CD4-positive, CD25-positive, alpha-beta regulatory T cell (primary cell): ENCODE results near the gene TBX18. TPM values are rescaled to one million over a fixed set of nuclear protein-coding genes. Genes with fewer than 3 reads are reported as not detected.

ENCODE experiments used
- ATAC-seq, 2 donors: fragments of 150-1000 bp; cut with Tn5 transposase; one replicate each; pipeline ENCODE4 v1.10.0; 2021; ENCODE audit warnings: low read depth in 2 of 2, moderate number of reproducible peaks in 2 of 2, moderate library complexity in 1 of 2
- DNase-seq, 3 donors: peaks; one replicate each; pipeline versions ENCODE4 v3.0.0 to v3.0.0-alpha.2; 2012 to 2022; ENCODE audit warnings: mixed read lengths in 1 of 3
- H3K27ac ChIP-seq: one replicate; pipeline ENCODE4 v1.7.0; 2013; ENCODE audit warnings: mild to moderate bottlenecking, low read length; ENCODE audit not compliant: insufficient read depth, poor library complexity, severe bottlenecking
- H3K27me3 ChIP-seq: one replicate; pipeline ENCODE4 v1.7.0; 2013; ENCODE audit warnings: low read length; ENCODE audit not compliant: control insufficient read depth, insufficient read depth
- H3K36me3 ChIP-seq: one replicate; pipeline ENCODE4 v1.7.0; 2013; ENCODE audit warnings: mild to moderate bottlenecking, low read length, moderate library complexity; ENCODE audit not compliant: control insufficient read depth, insufficient read depth
- H3K4me1 ChIP-seq: 2 replicates; pipeline ENCODE4 v1.7.0; 2013; ENCODE audit warnings: mild to moderate bottlenecking, low read length; ENCODE audit not compliant: insufficient read depth, control insufficient read depth, poor library complexity, severe bottlenecking
- H3K4me3 ChIP-seq: one replicate; pipeline ENCODE4 v1.7.0; 2013; ENCODE audit warnings: low read depth, mild to moderate bottlenecking, low read length, moderate library complexity
- H3K9me3 ChIP-seq, 2 experiments: 1 replicate in 1 of 2; 2 replicates in 1 of 2; pipeline ENCODE4 v1.7.0; 2013; ENCODE audit warnings: low read length in 2 of 2, mild to moderate bottlenecking in 1 of 2, moderate library complexity in 1 of 2; ENCODE audit not compliant: control insufficient read depth in 2 of 2
- H3K27ac Mint-ChIP-seq, 3 donors: one replicate each; pipeline ENCODE4 v1.8.0; 2020 to 2022; ENCODE audit warnings: mild to moderate bottlenecking in 3 of 3, mixed read lengths in 3 of 3, moderate library complexity in 2 of 3
- H3K27me3 Mint-ChIP-seq: one replicate; pipeline ENCODE4 v1.8.0; 2022; ENCODE audit warnings: mild to moderate bottlenecking, mixed read lengths
- H3K36me3 Mint-ChIP-seq: one replicate; pipeline ENCODE4 v1.8.0; 2020; ENCODE audit warnings: mixed read lengths
- H3K4me1 Mint-ChIP-seq, 4 donors: one replicate each; pipeline ENCODE4 v1.8.0; 2020 to 2022; ENCODE audit warnings: mixed read lengths in 4 of 4, mild to moderate bottlenecking in 1 of 4
- H3K4me3 Mint-ChIP-seq, 4 donors: one replicate each; pipeline ENCODE4 v1.8.0; 2020 to 2022; ENCODE audit warnings: mild to moderate bottlenecking in 4 of 4, mixed read lengths in 4 of 4, moderate library complexity in 3 of 4
- H3K9me3 Mint-ChIP-seq, 7 donors: one replicate each; pipeline ENCODE4 v1.8.0; 2020 to 2022; ENCODE audit warnings: mixed read lengths in 7 of 7, mild to moderate bottlenecking in 3 of 7, moderate library complexity in 2 of 7
- polyA plus RNA-seq, 4 donors: library from polyadenylated mRNA; unstranded; fragments of 300-500 nt; fragmentation: Illumina TruSeq; gene quantifications; one replicate each; pipeline ENCODE4 v1.2.3, GENCODE V29; 2021
- total RNA-seq: library from RNA; stranded (reverse); gene quantifications from one replicate; pipeline ENCODE4 v1.2.3, GENCODE V29; 2022

TBX18 gene
- total RNA-seq (not detected), polyA plus RNA-seq (not detected)

DNA sequence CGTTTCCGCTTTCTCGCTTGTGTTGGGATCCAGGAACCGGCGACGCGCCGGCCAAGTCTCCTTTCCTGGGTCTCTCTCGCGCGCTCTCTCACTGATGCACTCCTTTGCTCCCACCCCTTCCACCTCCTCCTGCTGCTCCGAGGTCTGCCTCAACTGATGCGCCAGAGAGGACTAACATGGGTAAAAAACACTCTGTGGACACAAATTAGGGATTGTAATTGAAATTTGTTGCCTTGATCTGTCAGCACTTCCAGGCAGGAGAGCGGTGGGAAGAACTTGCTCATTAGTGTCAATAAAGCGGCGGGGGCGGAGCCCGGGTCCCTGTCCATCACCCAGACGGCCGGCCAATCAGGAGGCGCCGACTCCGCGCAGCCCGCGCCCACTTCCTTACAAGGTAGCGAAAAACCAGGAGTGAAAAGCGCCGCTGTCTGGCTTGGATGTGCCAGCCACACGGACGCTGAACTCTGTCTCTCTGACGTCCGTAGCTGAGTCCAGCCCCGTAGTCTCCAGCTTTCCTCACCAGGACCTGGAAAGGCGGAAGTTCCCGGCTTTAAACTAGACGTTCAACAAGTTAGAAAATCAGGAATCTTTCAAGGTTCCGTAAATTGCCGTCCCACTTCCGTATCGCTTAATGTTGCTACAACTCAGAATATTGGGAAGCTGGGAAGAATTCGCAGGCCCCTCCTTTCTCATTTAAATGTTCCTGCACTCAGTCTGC is at the start of gene TBX18:
TSS of gene TBX18 (minus strand) at position 267 of the 718 bp plus-strand sequence. CDS start 417 bp downstream, outside the sequence.
- no peak within 1 kb of the TSS for H3K27ac Mint-ChIP-seq
- Histone ChIP-seq H3K27ac (no peak within 1 kb of the TSS), H3K4me3 (no peak within 1 kb of the TSS), H3K9me3 (no peaks in the 10 kb centered on the region), H3K4me1 (peaks cover 8% of the 10 kb centered on the region), H3K36me3 (no peaks in the 10 kb centered on the region), H3K27me3 (peaks cover 25% of the 10 kb centered on the region)
- peak in 1 of 3 donors; percentile 37 for DNase-seq
- peak within 1 kb of the TSS in 3 of 4 donors; percentile 50 to 88 (median 57) for H3K4me3 Mint-ChIP-seq
- H3K27me3 Mint-ChIP-seq, result peaks cover 68% of the 10 kb centered on the region
- H3K4me1 Mint-ChIP-seq, result peaks cover 0 to 8% (median 2%) of the 10 kb centered on the region in 4 donors
- no peak for ATAC-seq
- no peaks in the 10 kb centered on the region for H3K36me3 Mint-ChIP-seq
- peaks cover 0 to 7% (median 2%) of the 10 kb centered on the region in 7 donors for H3K9me3 Mint-ChIP-seq

DNA sequence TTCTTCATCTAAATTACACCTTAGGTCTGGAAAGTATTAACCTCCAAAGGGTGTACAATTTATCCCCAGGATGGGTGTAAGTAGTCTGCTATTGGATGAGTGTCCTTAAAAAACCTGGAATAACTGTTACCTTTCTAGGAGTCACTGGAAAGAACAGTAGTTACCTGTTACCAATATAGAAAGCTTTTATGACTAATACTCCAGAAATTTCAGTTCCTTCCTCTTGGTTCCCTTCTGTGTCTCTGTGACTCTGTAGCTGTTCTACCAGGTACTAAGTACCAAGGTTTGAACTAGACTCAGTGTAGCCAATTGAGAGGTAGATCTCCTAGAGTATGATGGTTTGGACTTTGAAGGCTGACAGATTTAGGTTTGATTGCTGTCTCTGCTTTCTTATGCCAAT is 47.0 kb upstream of the TBX18 start:
- H3K27ac Mint-ChIP-seq, result no peak overlapping the region
- H3K9me3 Mint-ChIP-seq, result peaks cover 0 to 5% (median 0%) of the 10 kb centered on the region in 7 donors
- H3K4me3 Mint-ChIP-seq, result no peak overlapping the region
- no peak for ATAC-seq
- H3K27ac ChIP-seq, result no peak overlapping the region
- no peaks in the 10 kb centered on the region for H3K27me3 ChIP-seq
- no peaks in the 10 kb centered on the region for H3K36me3 ChIP-seq
- no peaks in the 10 kb centered on the region for H3K4me1 Mint-ChIP-seq
- no peaks in the 10 kb centered on the region for H3K9me3 ChIP-seq
- H3K36me3 Mint-ChIP-seq, result no peaks in the 10 kb centered on the region
- no peaks in the 10 kb centered on the region for H3K27me3 Mint-ChIP-seq
- no peak overlapping the region for H3K4me3 ChIP-seq
- H3K4me1 ChIP-seq, result no peaks in the 10 kb centered on the region
- DNase-seq, result no peak

DNA sequence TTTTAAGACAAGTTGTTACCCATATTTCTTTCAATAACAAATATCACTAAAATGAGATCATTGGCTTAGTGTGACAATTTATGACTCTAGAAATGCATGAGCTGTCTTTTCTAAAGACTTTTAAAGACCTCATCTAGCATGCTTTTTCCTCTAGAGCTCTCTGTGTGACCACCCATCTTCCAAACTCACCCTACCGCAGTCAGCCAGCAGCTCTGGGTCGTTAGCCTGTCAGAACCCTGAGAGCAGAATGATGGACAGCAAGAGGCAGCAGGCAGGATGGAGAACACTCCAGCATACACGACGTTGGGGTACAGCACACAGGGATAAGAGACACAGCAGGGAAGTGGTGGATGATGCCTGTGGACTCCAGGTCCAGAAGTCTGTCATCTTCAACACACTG is 45.1 kb upstream of the TBX18 start:
- Histone ChIP-seq H3K4me3 (no peak overlapping the region), H3K36me3 (no peaks in the 10 kb centered on the region), H3K27me3 (no peaks in the 10 kb centered on the region), H3K27ac (no peak overlapping the region), H3K4me1 (no peaks in the 10 kb centered on the region), H3K9me3 (no peaks in the 10 kb centered on the region)
- Mint-ChIP-seq H3K4me1 (no peaks in the 10 kb centered on the region), H3K9me3 (peaks cover 0 to 4% (median 0%) of the 10 kb centered on the region in 7 donors), H3K27ac (no peak overlapping the region), H3K36me3 (no peaks in the 10 kb centered on the region), H3K4me3 (no peak overlapping the region), H3K27me3 (no peaks in the 10 kb centered on the region)
- ATAC-seq (no peak), DNase-seq (no peak)

DNA sequence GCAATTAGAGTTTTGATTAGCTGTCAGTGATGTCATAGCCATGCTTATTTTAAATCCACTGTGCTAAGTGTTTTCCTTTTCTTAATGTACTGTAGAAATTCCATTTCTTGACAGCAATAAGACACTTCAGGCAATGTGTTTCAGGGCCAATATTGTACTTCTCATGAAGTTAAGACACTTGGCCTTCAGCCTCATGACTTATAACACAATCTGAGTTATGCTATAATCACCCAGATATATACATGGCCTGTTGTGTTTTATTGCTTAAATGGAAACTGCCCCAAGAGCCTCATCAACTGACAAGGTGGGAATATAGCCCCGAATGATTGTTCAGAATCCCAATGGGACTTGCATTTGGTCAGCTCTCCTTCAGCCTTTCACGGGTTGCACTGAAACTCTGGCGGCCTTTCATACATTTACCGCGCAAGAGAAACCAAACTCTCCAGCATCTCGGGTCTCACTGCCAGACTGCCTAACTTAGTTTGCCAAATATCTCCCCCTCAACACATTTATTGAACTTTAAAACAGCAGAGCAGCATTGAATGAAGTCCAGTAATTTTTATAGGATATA is 44.2 kb upstream of the TBX18 start:
- H3K4me3 Mint-ChIP-seq, result no peak overlapping the region
- Histone ChIP-seq H3K27me3 (no peaks in the 10 kb centered on the region), H3K36me3 (no peaks in the 10 kb centered on the region), H3K4me3 (no peak overlapping the region), H3K27ac (no peak overlapping the region), H3K9me3 (no peaks in the 10 kb centered on the region), H3K4me1 (no peaks in the 10 kb centered on the region)
- no peak overlapping the region for H3K27ac Mint-ChIP-seq
- ATAC-seq, result no peak
- H3K36me3 Mint-ChIP-seq, result no peaks in the 10 kb centered on the region
- H3K4me1 Mint-ChIP-seq, result no peaks in the 10 kb centered on the region
- no peak for DNase-seq
- H3K27me3 Mint-ChIP-seq, result no peaks in the 10 kb centered on the region
- H3K9me3 Mint-ChIP-seq, result peaks cover 0 to 4% (median 0%) of the 10 kb centered on the region in 7 donors

DNA sequence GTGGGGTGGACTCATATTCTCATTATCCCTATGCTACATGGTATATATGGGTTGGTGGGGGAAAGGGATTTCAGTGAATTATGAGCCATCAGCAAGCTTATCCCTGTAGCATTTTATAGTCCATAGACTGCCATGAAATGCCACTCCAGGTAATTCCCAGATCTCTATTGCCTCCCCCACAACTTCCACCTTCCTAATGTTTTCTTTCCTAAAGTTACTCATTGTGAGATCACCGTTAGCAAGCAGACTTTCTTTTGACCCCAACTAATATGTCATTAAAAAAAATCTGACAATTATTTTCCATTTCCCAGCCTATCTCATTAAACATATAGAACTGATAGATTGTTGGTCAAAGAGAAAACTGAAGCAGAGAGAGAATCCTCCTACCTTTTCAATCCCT is 40.7 kb upstream of the TBX18 start:
- no peak for ATAC-seq
- H3K27ac Mint-ChIP-seq, result no peak overlapping the region
- no peak overlapping the region for H3K4me3 Mint-ChIP-seq

DNA sequence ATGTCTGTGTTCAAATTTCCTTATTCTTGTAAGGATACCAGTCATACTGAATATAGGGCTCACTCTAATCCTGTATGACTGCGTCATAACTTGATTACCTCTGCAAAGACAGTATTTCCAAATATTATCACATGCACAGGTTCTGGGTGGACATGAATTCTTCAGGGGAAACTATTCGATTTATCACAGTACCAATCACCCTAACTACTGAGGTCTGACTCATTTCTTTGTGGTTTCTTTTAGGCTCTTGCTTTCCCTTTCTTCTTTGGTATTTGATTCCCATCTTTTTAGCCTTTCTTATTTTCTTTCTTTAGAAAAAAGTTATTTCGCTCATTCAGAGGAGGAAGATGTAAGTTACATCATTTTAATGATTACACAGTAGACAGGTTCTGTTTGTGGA is 40.3 kb upstream of the TBX18 start:
- Histone ChIP-seq H3K36me3 (no peaks in the 10 kb centered on the region), H3K9me3 (no peaks in the 10 kb centered on the region), H3K27me3 (no peaks in the 10 kb centered on the region), H3K4me1 (no peaks in the 10 kb centered on the region), H3K27ac (no peak overlapping the region), H3K4me3 (no peak overlapping the region)
- ATAC-seq (no peak), DNase-seq (no peak)
- no peak overlapping the region for H3K4me3 Mint-ChIP-seq
- no peak overlapping the region for H3K27ac Mint-ChIP-seq
- H3K9me3 Mint-ChIP-seq, result peaks cover 0 to 4% (median 0%) of the 10 kb centered on the region in 7 donors
- no peaks in the 10 kb centered on the region for H3K4me1 Mint-ChIP-seq
- no peaks in the 10 kb centered on the region for H3K36me3 Mint-ChIP-seq
- no peaks in the 10 kb centered on the region for H3K27me3 Mint-ChIP-seq

More for the DNA sequence above, 40.7 kb upstream of the TBX18 start:
- H3K27ac ChIP-seq, result no peak overlapping the region
- Mint-ChIP-seq H3K9me3 (peaks cover 0 to 4% (median 0%) of the 10 kb centered on the region in 7 donors), H3K36me3 (no peaks in the 10 kb centered on the region), H3K27me3 (no peaks in the 10 kb centered on the region), H3K4me1 (no peaks in the 10 kb centered on the region)
- H3K4me3 ChIP-seq, result no peak overlapping the region
- no peaks in the 10 kb centered on the region for H3K9me3 ChIP-seq
- no peaks in the 10 kb centered on the region for H3K4me1 ChIP-seq
- H3K27me3 ChIP-seq, result no peaks in the 10 kb centered on the region
- DNase-seq, result no peak
- no peaks in the 10 kb centered on the region for H3K36me3 ChIP-seq

DNA sequence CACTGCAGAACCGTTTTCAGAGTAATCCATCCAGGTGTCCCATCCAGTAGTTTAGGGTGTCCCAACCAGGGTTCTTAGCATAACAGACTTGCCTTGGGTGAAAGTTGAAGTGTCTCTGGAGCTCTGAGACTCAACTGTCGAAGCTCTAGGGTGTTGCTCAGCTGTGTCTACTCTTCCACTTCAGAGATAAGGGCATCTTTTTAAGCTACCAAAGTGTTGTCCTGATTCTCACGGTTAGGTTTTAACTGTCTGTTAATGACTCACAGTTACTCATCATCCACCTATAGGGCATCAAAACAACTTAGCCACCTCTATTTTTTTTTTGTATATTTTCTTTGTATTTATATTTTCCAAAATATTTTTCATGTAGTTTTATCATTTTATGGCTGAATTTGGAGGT is 36.9 kb upstream of the TBX18 start:
- Mint-ChIP-seq H3K27ac (no peak overlapping the region), H3K36me3 (no peaks in the 10 kb centered on the region), H3K9me3 (peaks cover 0 to 8% (median 4%) of the 10 kb centered on the region in 7 donors), H3K4me3 (no peak overlapping the region), H3K4me1 (no peaks in the 10 kb centered on the region), H3K27me3 (no peaks in the 10 kb centered on the region)
- H3K27me3 ChIP-seq, result no peaks in the 10 kb centered on the region
- H3K4me3 ChIP-seq, result no peak overlapping the region
- ATAC-seq, result no peak
- DNase-seq, result no peak
- H3K9me3 ChIP-seq, result no peaks in the 10 kb centered on the region
- H3K36me3 ChIP-seq, result no peaks in the 10 kb centered on the region
- H3K4me1 ChIP-seq, result no peaks in the 10 kb centered on the region
- H3K27ac ChIP-seq, result no peak overlapping the region

DNA sequence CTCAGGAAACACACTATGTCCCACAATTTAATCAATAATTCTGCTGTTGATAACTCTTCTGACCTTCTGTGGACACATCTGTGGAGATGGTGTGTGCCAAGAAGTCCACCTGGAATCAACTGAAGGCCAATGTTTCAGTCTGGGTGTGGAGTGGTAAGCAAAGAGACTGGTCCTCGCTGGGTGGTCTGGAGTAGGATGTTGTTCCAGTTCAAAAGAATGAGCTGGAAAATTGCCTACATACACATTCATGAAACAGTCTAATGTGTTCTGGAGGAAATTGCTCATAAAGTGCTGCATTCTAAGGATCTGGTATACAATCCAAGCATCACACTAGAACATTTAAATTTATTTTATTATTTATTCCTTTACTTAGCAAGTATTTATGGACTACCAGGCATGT is 33.9 kb upstream of the TBX18 start:
- DNase-seq (no peak), ATAC-seq (no peak)
- no peaks in the 10 kb centered on the region for H3K9me3 ChIP-seq
- H3K36me3 ChIP-seq, result no peaks in the 10 kb centered on the region
- Mint-ChIP-seq H3K27ac (no peak overlapping the region), H3K9me3 (peaks cover 0 to 11% (median 2%) of the 10 kb centered on the region in 7 donors), H3K27me3 (no peaks in the 10 kb centered on the region), H3K36me3 (no peaks in the 10 kb centered on the region), H3K4me3 (no peak overlapping the region), H3K4me1 (no peaks in the 10 kb centered on the region)
- no peak overlapping the region for H3K27ac ChIP-seq
- no peak overlapping the region for H3K4me3 ChIP-seq
- H3K27me3 ChIP-seq, result no peaks in the 10 kb centered on the region
- H3K4me1 ChIP-seq, result no peaks in the 10 kb centered on the region
